M059J (cell line): ENCODE data around the gene UFD1. TPM values are rescaled to one million over a fixed set of nuclear protein-coding genes. Genes with fewer than 3 reads are reported as not detected.

Experiments used
- DNase-seq: peaks from one replicate; pipeline ENCODE4 v3.0.0-alpha.2; 2012; ENCODE audit warnings: low read depth
- total RNA-seq: library from RNA; depleted of rRNA; stranded (reverse); fragments of >200 nt; shearing (Covaris generic); gene quantifications from 2 replicates; pipeline ENCODE4 v1.2.3, GENCODE V29; 2014

UFD1 gene
- total RNA-seq, 1 experiment from 2014 or later: 71.4 TPM

GRCh38 chr22:19496324-19496630 lies 17.3 kb upstream of the UFD1 start:
- DNase-seq: no peak

GRCh38 chr22:19495562-19496323 lies 16.8 kb upstream of the UFD1 start:
- DNase-seq: peak; percentile 13

GRCh38 chr22:19494676-19495173 lies 15.7 kb upstream of the UFD1 start:
- no peak for DNase-seq

- DNase-seq: no peak
Measured at GRCh38 chr22:19494001-19494560, 15.1 kb upstream of the UFD1 start.

GRCh38 chr22:19492504-19493174 lies 13.6 kb upstream of the UFD1 start:
- DNase-seq: no peak

GRCh38 chr22:19490628-19491230 lies 11.7 kb upstream of the UFD1 start:
- DNase-seq: no peak

- DNase-seq: peak; percentile 10
Measured at GRCh38 chr22:19488884-19489843, 10.2 kb upstream of the UFD1 start.

GRCh38 chr22:19488285-19488684 lies 9.3 kb upstream of the UFD1 start:
- no peak for DNase-seq

- DNase-seq: no peak
Measured at GRCh38 chr22:19483481-19484244, 4.7 kb upstream of the UFD1 start.

GRCh38 chr22:19482297-19482696 lies 3.3 kb upstream of the UFD1 start:
- DNase-seq: no peak

GRCh38 chr22:19480789-19481188 lies 1.8 kb upstream of the UFD1 start:
- DNase-seq: no peak

GRCh38 chr22:19480173-19480568 lies 1.2 kb upstream of the UFD1 start:
- no peak for DNase-seq

- DNase-seq: peak; percentile 96
Measured at GRCh38 chr22:19479355-19480172, 571 bp upstream of the UFD1 start, which contains the start of gene CDC45. Gene CDC45, plus strand, starts transcription at chr22:19479920. Its CDS starts 49 bp downstream, at chr22:19479969.

- no peak for DNase-seq
Measured at GRCh38 chr22:19478045-19478900, 720 bp downstream of the UFD1 start.

GRCh38 chr22:19477321-19478044 lies 1.5 kb downstream of the UFD1 start:
- peak; percentile 15 for DNase-seq

- no peak for DNase-seq
Measured at GRCh38 chr22:19476023-19476422, 3.0 kb downstream of the UFD1 start.

- DNase-seq: peak; percentile 44
Measured at GRCh38 chr22:19473578-19473977, 5.4 kb downstream of the UFD1 start.

- no peak for DNase-seq
Measured at GRCh38 chr22:19472233-19472632, 6.8 kb downstream of the UFD1 start.
